Measurements from ENCODE around the gene RBBP8NL.
A peak's percentile ranks its signal among the peaks of the same experiment; 100 is the strongest.

RBBP8NL gene

GRCh38 chr20:62427172-62428001, at the start of gene RBBP8NL:
Gene RBBP8NL, minus strand, starts transcription at chr20:62427539. Its CDS starts 7,892 bp downstream, at chr20:62419647.
- no peak for DNase-seq

- DNase-seq = no peak
These were observed 48.9 kb upstream of the RBBP8NL start for GRCh38 chr20:62476056-62476838.

- DNase-seq = no peak
These were observed 48.4 kb upstream of the RBBP8NL start, which contains the start of gene GATA5 for GRCh38 chr20:62475772-62476055. Gene GATA5, minus strand, starts transcription at chr20:62475995. Its CDS starts 474 bp downstream, at chr20:62475521.

- DNase-seq = no peak
These were observed 47.9 kb upstream of the RBBP8NL start for GRCh38 chr20:62475027-62475771.

GRCh38 chr20:62474604-62475026, 47.3 kb upstream of the RBBP8NL start:
- no peak for DNase-seq

- peak; percentile 45 for DNase-seq
These were observed 46.6 kb upstream of the RBBP8NL start for GRCh38 chr20:62473717-62474603.

- DNase-seq = no peak
These were observed 45.7 kb upstream of the RBBP8NL start for GRCh38 chr20:62472941-62473585.

GRCh38 chr20:62472138-62472940, 45.0 kb upstream of the RBBP8NL start:
- DNase-seq = no peak

- no peak for DNase-seq
These were observed 43.1 kb upstream of the RBBP8NL start for GRCh38 chr20:62470459-62470858.

- no peak for DNase-seq
These were observed 42.7 kb upstream of the RBBP8NL start for GRCh38 chr20:62470001-62470400.

GRCh38 chr20:62469352-62469751, 42.0 kb upstream of the RBBP8NL start:
- DNase-seq = no peak

- DNase-seq = no peak
These were observed 39.6 kb upstream of the RBBP8NL start for GRCh38 chr20:62466806-62467537.

- no peak for DNase-seq
These were observed 38.9 kb upstream of the RBBP8NL start for GRCh38 chr20:62466072-62466760.

- no peak for DNase-seq
These were observed 37.7 kb upstream of the RBBP8NL start for GRCh38 chr20:62464990-62465389.

- DNase-seq = no peak
These were observed 37.1 kb upstream of the RBBP8NL start for GRCh38 chr20:62464425-62464770.

GRCh38 chr20:62463651-62464424, 36.5 kb upstream of the RBBP8NL start:
- no peak for DNase-seq

- DNase-seq = no peak
These were observed 35.7 kb upstream of the RBBP8NL start for GRCh38 chr20:62462976-62463592.

- DNase-seq = no peak
These were observed 34.5 kb upstream of the RBBP8NL start for GRCh38 chr20:62461834-62462233.

All from NCI-H82 (cell line).